VCaP (cell line): ENCODE results near the gene PIAS4.
A peak's percentile ranks its signal among the peaks of the same experiment; 100 is the strongest.

Source experiments
- H3K27ac ChIP-seq: fragments of 450-650 bp; 2 replicates; pipeline ENCODE4 v1.5.1; 2017
- TF ChIP-seq, protein P1 (sequence below): fragments of 450-650 bp; conservative IDR thresholded peaks from 2 replicates; pipeline ENCODE4 v1.5.1; 2017; ENCODE audit warnings: mild to moderate bottlenecking, moderate library complexity

Gene PIAS4

DNA sequence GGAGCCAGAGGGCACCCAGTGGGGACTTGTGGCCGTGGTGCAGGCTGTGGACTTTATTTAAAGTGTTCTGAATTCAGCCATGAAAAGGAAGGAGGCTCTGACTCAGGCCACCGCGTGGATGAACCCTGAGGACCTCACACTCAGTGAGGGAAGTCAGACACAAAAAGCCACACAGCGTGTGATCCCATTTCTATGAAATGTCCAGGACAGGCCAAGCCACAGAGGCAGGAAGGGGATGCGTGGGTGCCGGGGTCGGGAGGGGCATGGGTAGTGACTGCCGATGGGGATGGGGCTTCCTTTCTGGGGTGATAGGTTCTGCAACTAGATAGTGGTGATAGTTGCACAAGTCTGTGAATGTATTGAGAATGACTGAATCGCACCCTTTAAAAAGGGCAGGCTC, 67.8 kb downstream of the PIAS4 start:
- TF ChIP-seq, protein P1, sequence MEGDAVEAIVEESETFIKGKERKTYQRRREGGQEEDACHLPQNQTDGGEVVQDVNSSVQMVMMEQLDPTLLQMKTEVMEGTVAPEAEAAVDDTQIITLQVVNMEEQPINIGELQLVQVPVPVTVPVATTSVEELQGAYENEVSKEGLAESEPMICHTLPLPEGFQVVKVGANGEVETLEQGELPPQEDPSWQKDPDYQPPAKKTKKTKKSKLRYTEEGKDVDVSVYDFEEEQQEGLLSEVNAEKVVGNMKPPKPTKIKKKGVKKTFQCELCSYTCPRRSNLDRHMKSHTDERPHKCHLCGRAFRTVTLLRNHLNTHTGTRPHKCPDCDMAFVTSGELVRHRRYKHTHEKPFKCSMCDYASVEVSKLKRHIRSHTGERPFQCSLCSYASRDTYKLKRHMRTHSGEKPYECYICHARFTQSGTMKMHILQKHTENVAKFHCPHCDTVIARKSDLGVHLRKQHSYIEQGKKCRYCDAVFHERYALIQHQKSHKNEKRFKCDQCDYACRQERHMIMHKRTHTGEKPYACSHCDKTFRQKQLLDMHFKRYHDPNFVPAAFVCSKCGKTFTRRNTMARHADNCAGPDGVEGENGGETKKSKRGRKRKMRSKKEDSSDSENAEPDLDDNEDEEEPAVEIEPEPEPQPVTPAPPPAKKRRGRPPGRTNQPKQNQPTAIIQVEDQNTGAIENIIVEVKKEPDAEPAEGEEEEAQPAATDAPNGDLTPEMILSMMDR, result no peak
- H3K27ac ChIP-seq, result no peak overlapping the region

GRCh38 chr19:4077007-4077374, 69.5 kb downstream of the PIAS4 start:
- TF ChIP-seq, protein P1, result no peak
- H3K27ac ChIP-seq, result no peak overlapping the region

- H3K27ac ChIP-seq, result peak overlapping the region; percentile 40; the same call in 1 of the 2 replicates
- TF ChIP-seq, protein P1, result no peak
Measured at GRCh38 chr19:4077800-4078684, 70.5 kb downstream of the PIAS4 start.

GRCh38 chr19:4080473-4080872, 72.9 kb downstream of the PIAS4 start:
- TF ChIP-seq, protein P1, result no peak
- no peak overlapping the region for H3K27ac ChIP-seq

DNA sequence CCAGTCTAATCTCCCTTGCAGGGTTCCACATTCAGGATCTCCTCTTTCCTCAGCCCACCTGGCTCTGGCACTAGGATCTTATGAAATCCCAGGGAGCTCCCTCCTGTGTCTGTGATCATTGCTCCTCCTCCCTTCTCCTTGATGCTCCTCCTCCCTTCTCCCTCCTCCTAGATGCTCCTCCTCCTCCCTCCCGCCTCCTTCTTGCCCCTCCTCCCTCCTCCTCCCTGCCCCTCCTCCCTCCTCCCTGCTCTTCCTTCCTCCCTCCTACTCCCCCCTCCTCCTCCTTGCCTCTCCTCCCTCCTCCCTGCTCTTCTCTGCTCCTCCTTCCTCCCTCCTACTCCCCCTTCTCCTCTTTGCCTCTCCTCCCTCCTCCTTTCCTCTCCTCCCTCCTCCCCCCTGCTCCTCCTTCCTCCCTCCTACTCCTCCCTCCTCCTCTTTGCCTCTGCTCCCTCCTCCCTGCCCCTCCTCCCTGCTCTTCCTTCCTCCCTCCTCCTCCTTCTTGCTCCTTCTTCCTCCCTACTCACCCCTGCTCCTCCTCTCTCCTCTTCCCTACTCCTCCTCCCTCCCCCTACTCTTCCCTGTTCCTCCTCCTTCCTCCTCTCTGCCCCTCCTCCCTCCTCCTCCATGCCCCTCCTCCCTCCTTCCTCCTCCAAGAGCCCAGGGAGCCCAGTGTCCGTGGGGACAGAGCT, 74.0 kb downstream of the PIAS4 start:
- TF ChIP-seq, protein P1, result no peak
- no peak overlapping the region for H3K27ac ChIP-seq

GRCh38 chr19:4082172-4082571, 74.6 kb downstream of the PIAS4 start:
- TF ChIP-seq, protein P1, result no peak
- H3K27ac ChIP-seq, result no peak overlapping the region

DNA sequence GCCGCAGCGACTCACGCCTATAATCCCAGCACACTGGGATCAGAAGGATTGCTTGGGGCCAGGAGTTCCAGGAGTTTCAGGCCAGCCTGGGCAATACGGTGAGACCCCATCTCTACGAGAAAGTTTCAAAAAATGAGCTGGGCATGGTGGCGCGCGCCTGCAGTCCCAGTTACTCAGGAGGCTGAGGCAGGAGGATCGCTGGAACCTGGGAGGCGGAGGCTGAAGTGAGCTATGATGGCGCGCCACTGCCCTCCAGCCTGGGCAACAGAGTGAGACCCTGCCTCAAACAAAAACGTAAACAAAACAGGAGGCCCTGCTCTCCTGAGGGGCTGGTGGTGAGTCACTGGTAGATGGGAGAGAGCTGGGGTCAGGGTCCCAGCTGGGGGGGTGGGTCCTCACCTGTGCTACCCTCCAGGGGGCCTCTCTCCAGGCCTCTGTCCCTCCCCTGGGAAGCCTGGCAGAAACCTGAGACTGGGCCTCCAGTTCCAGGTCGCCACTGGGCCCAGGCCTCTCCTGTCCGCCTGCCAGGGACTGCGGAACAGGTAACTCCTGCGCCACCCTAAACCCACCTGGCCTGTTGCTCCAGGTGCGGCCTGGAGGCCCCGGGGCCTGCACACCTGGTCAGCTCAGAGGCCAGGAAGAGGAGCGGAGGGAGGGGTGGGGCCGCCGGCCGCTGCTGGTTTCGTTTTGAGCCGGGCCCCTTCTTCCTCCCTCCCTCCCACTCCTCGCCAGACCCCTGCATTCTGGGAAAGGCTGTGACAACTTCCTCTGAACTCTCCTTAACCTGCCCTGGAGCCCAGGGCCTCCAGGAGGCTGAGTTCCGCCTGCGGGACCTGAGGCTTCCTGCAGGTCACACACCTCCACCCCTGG, 76.4 kb downstream of the PIAS4 start:
- peak overlapping the region; percentile 75 for H3K27ac ChIP-seq
- TF ChIP-seq, protein P1, result no peak
